ENCODE measurements around the gene PPARD.
A peak's percentile ranks its signal among the peaks of the same experiment; 100 is the strongest.

The PPARD gene

DNA sequence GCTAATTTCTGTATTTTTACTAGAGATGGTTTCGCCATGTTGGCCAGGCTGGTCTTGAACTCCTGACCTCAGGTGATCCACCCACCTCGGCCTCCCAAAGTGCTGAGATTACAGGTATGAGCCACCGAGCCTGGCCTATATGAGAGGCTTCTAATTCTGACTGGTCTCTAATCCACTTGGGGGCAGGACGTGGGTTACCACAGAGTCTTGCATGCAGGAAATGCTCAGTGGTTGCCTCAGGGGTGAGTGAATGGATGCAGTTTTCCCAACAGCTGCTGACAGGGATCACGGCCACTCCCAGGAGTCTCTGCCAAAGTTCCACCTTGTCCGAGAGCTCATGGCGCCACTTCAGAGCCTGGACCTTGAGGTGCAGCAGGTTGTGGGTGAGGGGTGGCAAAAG is 103.3 kb downstream of the PPARD start:
- no peak for DNase-seq

DNA sequence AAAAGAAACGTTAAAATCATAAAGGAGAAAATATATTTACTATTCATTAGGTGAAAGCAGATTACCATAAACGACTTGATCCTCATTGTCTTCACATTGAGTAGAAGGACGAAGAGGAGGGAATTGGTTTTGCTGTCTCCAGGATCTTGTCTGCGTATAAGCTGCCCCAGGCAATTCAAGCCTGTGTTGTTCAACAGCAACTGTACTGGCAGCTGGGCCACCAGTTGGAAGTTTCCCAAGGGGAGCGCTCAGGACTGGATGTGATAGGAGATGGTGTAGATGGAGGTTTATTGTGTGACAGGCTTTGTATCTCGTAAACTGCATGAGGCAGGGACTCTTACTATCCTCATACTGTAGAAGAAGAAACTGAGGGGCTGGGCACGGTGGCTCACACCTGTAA is 105.8 kb downstream of the PPARD start:
- no peak for DNase-seq

DNA sequence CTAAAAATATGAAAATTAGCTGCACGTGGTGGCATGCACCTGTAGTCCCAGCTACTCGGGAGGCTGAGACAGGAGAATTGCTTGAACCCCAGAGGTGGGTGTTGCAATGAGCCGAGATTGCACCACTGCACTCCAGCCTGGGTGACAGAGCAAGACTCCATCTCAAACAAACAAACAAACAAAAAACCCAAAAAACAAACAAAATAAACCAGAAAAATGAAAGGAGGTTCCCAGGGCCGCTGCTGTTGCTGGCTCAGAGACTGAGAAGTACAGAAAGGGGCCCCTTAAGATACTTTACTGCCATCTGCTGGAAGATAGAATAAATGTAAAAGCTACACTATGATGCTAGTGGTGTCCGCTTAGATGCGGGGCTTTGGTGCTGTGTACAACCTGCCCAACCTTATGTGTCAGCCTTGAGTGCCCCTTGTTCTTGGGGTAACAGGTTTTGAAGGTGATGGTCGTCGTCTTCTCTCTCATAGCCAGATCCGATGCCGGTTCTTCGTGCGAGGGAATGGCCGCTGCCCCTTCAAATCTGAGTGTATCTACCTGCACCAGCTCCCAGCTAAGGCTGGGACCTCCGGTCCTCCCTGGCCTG is 107.0 kb downstream of the PPARD start:
- DNase-seq: peak; percentile 73

DNA sequence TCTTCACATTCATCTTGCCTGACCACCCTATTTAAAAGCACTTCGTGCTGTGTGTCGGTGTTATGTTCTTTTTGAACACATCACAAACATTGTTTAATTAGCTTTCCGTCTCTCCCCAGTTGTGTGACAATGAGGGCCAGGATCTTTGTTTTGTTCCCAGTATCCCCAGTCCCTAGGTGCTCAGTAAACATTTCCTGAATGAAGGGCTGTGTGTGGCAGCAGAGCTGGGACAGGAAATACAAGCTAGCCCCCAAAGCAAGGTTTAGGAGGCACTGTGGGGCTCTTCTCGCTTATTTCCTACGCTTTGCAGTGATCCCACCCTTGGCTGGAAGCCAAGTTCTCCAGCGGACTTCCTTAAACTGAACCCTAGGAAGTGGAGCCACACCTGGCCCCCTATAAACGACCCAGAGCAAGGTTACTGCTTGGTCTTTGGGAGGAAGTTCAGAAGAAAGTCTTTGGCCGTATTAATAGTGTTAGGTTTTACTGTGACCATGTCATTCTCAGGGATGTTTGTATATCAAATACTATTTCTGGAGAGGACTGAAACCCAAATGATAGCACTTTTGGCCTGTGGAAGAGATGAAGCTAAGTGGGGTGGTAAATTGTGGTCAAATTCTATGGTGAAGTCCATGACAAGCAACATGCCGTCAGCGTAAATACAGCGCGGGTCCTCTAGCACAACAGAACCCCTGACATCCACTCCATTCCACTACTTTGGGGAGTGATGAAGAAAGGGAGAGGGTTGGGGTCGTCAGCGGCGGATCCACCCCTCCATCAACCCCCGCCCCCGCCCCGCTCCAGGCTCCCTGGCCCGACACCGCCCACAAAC is 109.2 kb downstream of the PPARD start:
- DNase-seq: peak; percentile 21

DNA sequence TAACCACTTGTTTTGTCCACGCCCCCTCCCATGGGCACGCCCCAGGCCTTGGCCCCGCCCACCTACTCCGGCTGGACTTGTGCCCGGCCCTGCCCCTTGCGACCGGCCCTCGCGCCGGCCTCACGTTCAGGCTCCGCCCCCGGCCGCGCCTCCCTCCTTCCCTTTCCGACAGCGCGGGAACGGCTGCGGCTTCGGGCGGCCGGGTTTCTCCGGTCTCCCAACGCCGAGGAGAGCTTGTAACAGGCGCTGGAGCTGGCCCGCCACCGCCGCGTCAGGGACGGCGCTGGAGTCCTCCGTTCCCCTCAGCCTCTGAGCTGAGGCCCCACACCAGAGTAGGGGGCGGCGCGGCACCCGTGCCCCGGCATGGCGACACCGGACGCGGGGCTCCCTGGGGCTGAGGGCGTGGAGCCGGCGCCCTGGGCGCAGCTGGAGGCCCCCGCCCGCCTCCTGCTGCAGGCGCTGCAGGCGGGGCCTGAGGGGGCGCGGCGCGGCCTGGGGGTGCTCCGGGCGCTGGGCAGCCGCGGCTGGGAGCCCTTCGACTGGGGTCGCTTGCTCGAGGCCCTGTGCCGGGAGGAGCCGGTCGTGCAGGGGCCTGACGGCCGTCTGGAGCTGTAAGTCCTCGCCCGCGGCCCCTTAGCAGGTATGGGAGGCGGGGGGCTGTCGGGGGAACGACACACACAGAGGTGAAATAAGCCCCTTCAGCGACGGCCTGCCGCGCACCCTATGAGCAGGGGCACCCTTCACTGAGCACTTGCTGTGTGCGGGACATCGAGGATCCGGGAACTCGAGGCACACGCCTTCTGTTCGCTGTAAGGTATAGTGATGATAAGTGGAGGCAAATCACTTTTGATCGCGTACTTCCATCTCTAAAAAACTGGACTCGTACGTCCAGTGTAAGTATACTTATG is 110.1 kb downstream of the PPARD start, which contains the start of gene FANCE:
Gene FANCE (plus strand): TSS at position 156 of the 908 bp plus-strand sequence. CDS start 208 bp downstream, at position 364.
- DNase-seq: peak; percentile 95

DNA sequence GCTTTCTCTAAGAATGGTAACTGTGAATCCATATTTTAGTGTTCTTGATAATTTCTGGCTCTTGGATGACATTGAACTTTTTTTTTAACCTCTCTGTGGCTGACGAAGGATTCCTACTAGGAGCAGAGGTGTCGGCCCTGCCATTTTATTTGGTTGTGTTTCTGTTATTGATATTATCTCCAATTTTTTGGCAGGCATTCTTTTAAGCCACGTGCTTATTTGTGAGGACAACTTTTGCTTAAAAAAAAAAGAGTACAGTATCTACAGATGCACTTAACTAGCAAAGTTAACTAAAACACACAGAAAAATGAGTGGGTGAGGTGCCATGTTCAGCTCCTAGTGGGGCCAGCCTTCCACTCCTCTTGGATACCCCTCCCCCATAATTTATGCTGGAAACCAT is 110.9 kb downstream of the PPARD start:
- DNase-seq: no peak

DNA sequence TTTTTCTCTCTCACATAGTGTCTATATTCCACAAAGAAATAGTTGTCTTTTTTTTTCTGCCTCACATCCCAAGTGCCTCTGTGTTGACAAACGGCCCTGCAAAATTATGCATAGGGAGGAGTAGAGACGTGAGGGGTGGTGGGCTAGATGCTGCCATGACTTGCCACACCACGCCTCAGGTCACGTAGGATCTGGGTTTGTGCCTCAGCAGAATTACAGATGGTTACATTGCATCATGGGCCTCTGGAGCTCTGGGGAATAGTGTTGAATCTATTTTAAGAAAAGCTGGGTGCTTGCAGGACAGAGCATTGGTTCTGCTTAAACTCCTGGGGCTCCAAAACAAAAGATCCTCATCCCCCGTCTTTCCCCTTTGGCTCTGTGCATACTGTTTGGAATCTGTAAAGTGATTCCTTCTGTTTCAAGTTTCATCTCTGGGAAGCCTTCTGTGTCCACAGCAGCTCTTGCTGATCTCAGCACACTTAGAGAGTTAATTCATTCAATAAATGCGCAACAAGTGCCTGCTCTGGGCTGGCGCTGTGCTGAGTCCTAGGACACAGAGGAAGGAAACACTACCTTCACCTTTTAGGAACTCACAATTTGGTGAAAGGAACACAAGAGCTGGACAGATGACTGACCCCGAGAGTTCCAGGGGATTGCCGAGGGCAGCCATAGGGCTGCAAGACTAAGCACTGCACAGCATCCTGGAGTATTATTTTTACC is 112.2 kb downstream of the PPARD start:
- no peak for DNase-seq

DNA sequence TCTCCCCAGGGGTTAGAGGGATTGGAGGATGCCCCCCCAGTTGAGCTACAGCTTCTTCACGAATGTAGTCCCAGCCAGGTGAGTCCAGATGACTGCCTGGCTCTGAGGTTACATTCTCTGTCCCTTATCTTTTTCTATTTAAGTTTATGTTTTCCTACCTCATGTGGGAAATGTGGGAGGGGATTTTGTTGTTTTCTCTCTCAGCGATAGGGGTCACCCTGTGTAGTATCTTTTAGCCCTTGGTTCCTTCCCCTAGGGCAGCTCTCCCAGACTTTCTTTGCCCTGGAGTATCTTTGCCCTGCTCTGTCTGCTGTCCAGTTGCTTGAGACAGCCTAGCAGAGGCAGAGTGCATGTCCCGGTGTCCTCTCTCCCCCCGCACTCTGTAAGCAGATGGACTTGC is 115.5 kb downstream of the PPARD start:
- DNase-seq: no peak

DNA sequence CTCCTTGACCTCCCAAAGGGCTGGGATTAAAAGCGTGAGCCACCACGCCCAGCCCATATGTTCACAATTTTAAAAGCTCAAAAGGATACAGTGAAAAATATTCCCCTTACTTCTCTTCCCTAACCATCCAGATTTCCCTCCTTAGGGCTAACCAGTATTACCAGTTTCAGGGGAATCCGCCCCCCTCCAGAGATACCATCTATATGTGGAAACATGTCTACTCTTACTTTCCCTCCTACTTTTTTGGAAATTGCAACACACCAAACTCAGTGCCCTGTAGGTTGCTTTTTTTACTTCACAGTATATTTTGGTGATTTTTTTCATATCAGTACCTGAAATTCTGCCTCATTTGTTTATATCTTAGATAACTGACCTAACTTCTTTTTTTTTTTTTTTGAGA is 118.9 kb downstream of the PPARD start:
- no peak for DNase-seq

DNA sequence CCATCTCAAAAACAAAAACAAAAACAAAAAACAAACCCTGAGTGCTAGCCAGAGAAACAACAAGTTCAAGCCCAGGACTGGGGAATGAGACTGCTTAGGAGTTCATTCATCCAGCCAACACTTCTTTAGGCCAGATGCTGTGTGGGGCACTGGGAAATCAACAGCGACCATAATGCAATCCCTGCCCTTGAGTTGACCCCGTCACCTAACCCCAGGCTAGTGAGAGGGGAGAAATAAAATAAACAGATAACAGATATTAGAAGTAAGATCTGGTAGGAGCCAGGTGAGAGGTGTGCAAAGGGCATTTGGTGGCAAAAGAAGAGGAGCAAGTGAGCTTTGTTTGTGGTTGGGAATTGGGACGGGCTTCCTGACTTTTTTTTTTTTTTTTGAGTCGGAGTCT is 120.9 kb downstream of the PPARD start:
- no peak for DNase-seq

DNA sequence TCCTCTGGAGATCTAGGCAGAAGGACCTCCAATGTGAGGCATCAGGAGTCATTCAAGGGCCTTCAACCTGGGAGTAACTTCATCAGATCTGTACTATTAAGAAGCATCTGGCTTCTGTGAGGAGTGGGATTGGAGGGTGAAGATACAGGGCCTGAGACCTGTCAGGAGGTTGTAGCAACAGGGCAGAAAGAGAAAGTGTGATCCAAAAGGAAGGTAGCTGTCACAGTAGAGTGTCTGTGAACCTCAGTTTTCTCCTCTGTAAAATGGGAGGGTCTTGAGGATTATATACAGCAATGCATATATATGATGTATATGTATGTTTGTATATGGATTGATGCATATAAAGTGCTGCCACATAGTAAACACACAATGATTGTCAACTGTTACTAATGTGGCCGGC is 123.3 kb downstream of the PPARD start:
- DNase-seq: no peak

DNA sequence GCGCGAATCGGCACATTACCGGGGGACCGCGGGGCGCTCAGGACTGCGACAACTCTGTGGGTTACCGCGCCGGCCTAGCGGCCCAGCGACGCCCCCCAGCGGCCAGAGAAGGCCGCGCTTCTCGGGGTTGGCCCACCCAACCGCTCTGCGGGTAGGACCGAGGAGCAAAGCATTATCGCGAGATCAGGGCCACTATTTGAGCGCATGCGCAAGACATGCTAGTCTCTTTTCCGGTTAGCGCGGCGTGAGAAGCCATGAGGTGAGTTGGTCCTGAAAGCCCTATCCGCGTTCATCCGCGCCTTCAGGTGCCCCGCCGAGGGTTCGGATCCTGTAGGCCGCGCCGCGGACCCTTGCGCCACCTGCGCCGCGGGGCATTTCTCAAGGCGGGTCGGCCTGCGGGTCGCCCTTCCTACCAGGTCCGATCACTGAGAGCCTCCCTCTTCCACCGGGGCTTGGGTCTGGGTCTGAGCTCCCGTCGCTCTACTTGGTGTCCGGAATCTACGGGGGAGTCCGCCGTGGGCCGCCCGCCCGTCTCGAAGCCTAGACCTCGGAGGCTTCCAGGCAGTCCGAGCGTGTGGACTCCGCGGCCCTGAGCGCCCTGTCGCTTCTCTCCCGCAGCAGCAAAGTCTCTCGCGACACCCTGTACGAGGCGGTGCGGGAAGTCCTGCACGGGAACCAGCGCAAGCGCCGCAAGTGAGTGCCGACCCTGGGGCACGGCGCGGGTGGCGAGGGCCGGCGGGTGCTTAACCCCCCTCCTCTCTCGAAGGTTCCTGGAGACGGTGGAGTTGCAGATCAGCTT is 126.0 kb downstream of the PPARD start, which contains the start of gene RPL10A:
Gene RPL10A (plus strand): TSS at position 221 of the 799 bp plus-strand sequence. CDS start 34 bp downstream, at position 255.
- peak; percentile 99 for DNase-seq

DNA sequence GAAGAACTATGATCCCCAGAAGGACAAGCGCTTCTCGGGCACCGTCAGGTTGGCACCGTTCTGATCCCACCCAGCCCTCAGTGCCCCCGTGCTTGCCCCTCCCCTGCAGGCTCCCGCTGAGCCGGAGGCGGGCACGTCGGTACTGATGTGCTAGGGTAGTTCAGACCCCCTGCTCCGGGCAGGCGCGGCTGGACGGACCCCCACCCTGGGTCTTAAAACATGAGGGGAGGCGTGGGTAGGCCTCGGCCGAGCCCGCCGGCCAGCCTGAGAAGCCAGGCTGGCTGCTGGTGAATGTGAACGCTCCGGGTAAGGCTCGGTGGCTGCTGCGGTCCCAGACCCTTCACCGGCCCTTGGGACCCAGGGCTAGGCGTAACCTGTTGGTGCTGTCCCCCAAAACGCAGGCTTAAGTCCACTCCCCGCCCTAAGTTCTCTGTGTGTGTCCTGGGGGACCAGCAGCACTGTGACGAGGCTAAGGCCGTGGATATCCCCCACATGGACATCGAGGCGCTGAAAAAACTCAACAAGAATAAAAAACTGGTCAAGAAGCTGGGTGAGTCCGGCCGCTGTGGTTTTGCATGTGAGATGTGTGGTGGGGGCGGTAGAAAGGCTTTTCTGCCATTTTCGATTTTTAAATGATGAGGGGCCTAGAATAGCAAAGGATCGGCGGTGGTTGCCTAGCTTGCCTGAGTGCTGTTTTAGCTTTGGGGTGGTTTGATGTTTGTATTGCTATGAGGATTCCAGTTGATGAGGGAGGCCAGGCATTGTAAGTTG is 126.8 kb downstream of the PPARD start:
- DNase-seq: peak; percentile 44

DNA sequence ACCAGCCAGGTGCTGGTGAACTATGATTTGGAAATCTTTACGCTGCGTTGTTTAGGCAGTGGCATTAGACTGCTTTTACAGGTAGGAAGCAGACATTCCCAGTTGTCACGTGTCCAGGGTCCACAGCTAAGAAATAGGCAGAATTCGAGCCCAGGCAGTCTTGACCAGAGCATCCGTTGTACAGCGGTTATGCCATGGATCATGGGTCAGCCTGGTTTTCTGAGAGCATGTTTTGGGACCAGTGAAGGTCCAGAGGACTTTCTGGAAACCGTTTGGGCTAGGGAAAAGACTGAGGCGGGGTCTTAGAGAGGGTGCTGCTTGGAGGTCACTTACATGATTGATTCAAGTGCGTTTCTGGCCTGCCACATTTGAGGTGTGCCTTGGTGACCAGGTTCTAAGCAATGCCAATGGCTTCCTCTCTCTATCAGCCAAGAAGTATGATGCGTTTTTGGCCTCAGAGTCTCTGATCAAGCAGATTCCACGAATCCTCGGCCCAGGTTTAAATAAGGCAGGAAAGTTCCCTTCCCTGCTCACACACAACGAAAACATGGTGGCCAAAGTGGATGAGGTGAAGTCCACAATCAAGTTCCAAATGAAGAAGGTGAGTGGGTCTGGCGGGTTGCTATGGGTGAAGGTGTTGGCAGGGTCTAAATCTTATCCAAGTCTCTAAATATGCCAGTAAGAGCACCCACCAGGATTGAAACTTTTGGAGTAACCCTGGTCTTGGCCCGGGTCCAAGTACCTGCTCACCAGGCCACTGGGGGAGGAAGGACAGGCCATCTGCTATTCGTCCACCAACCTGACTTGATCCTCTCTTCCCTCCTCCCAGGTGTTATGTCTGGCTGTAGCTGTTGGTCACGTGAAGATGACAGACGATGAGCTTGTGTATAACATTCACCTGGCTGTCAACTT is 127.6 kb downstream of the PPARD start:
- no peak for DNase-seq

DNA sequence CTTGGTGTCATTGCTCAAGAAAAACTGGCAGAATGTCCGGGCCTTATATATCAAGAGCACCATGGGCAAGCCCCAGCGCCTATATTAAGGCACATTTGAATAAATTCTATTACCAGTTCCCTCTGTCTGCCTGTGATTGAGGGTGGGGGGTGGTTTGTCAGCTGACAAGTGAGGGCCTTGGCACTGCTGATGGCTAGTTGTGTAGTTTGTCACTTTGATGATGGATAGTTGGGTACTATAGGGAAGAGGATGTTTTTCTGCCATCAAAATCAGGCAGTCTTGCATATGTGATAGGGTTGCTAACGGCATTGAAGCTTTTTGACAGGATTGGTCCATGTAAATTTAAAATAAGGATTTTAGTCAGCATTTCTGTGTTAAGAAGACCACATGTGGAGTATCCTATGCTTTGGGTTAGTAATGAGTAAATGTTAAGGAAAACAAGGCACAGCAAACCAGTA is 128.3 kb downstream of the PPARD start:
- no peak for DNase-seq

DNA sequence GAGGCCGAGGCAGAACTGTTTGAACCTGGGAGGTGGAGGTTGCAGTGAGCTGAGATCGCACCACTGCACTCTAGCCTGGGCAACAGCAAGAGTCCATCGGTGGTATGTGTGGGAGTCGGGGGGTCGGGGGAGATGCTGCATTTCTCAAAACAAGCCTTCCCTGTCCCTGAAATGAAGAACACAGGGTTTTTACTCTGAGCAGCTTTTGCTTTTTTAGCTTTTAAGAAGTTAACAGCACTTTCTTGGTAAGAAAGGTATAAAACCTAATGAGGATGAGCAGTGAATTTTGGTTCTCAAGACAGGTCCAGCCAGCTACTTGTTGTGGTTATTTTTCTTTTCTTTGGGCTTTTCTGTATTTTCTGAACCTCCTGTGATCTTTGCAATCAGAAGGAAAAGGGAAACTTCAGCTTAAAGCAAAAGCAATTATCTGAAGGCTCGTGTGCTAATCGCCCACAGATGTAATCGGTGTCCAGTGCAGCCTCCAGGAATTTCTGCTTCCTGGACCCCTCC is 129.5 kb downstream of the PPARD start:
- no peak for DNase-seq

DNA sequence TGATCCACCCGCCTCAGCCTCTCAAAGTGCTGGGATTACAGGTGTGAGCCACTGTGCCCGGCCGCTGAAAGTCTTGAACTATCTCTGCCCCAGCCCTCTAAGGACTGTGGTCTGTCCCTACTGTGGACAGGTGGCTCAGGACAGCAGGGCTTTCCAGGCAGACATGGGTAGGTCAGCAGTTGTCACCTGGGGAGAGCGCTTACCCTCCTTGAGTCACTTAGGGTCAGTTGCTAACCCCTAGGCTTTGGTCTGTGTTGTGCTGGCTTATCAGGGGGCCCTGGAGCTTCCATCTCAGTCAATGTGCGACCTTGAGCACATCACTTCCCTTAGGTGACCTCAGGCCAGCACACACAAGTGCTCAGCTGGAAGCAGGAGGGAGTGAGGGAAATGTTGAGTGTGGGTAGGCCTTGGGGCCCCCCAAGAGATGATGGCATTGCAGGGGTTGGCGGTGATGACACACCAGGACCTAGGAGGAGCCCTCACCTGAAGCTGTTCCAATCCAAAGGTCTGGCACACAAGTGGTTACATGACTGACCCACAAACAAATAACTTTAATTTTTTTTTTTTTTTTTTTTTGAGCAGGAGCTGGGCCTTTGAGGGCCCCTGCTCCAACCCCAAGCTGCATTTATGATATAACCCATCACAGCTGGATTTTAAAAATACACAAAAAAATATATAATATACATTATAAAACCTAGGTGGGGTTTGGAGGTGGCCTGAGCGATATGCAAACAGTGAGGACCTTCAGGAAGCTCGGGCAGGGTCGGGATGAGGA is 130.9 kb downstream of the PPARD start:
- no peak for DNase-seq

DNA sequence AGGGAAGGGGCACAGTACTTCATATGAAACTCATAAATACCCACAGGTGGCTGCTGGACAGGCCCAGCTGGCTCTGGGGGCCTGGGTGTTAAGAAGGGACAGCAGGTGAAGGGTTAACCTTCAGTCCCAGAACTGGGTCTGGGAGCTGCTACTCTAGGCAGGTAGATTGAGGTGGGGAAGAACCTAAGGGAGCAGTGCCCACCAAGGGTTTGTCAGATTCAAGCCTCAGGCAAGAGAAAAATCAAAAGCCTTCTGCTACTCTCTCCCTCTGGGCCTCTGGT is 131.4 kb downstream of the PPARD start:
- DNase-seq: no peak

Measured in retina (tissue), 1 donor.